HG03025 (cell line): ENCODE measurements around the gene UBXN10.
"Not testable (repeated sequence)": the region's sequence is repeated elsewhere in the genome, so short reads cannot be mapped to it uniquely, and the experiment has no call there.

Experiments
- ATAC-seq: cut with Tn5 transposase; IDR thresholded peaks from one replicate; pipeline ENCODE4 v1.9.1; 2021; ENCODE audit warnings: mild to moderate bottlenecking, moderate library complexity; ENCODE audit not compliant: unreplicated experiment, low FRiP score

Gene UBXN10

DNA sequence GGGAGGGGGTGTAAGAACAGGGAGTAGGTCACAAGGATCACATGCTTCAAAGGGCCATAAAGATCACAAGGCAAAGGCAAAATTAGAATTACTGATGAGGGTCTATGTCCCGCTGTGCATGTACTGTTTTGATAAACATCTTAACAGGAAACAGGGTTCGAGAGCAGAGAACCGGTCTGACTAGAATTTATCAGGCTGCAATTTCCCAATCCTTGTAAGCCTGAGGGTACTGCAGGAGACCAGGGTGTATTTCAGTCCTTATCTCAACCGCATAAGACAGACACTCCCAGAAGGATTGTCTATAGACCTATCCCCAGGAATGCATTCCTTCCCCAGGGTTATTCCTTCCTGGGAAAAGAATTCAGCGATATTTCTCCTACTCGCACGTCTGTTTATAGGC is 46.7 kb downstream of the UBXN10 start:
- ATAC-seq, result not testable (repeated sequence)

DNA sequence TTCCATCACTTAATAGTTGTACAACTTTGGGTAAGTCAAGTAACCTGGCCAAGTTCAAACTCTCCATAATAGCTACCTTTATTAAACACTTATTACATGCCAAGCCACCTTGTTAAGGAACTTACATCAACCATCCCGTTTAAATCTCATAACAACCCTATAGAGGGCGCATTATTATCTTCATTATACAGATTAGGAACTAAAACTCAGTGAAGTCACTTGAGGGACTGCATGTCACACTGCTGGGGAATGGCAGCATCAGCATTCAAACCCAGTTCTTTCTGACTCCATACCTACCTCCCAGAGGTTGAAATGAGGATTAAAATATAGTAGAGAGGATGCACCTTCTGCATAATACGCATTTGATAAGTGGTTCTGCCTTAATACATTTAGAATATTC is 47.5 kb downstream of the UBXN10 start:
- ATAC-seq, result no peak

GRCh38 chr1:20233866-20234265 is 48.0 kb downstream of the UBXN10 start:
- ATAC-seq, result no peak

DNA sequence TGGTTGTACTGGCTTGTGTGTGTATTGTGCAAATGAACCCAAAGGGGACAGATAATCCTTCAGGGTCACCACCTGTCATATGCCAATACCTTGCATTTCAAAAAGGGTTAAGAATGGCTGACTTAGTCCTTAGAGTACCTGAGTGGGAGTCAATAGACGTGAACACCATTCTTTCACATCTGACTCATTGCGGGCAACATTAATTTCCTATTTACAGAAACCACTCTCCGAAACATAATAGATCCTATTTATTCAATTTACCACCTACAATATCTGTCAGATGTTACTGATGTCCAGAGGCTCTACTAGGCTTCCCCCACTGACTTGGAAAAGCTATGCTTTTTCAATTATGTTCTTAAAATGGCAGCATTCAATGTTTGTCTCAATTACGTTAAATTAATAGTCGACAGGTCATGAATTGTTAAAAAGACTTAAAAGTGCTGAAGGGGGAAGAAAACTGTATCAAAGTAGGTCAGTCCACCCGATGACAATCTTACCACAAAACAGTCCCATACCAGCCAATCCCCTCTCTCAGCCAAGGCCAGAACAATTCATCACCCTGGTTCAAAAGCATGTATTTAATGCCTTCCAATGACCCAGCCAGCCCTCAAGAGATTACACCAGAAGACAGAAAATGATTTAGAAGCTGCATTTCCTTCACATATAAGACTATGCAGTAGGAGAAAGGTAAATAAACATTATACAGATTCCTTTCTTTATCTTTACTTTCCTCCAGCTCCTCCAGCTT is 49.1 kb downstream of the UBXN10 start:
- no peak for ATAC-seq

GRCh38 chr1:20237646-20238045 is 51.8 kb downstream of the UBXN10 start:
- ATAC-seq, result no peak

DNA sequence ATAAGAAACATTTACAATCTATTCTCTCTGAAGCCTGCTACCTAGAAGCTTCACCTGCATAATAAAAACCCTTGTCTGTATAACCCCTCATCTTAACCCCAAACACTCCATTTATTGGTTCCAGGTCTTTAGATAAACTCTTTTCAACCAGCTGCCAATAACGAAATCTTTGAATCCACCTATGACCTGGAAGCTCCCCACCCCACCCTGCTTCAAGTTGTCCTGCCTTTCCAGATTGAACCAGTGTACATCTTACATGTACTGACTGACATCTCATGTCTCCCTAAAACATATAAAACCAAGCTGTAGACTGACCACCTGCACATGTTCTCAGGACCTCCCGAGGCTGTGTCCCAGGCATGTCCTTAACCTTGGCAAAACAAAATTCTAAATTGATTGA is 54.1 kb downstream of the UBXN10 start:
- no peak for ATAC-seq

- no peak for ATAC-seq
Measured at GRCh38 chr1:20242890-20243479, 57.1 kb downstream of the UBXN10 start.
